ENCODE results near the gene SH3PXD2A.

- TF ChIP-seq EP300 (IDR thresholded peaks at IDR 0.05; ENCODE audit: borderline replicate concordance in 1 of 2, control insufficient read depth in 1 of 2, low read depth in 2 of 2, low read length in 2 of 2) (no peak), YY1 (IDR thresholded peaks at IDR 0.05; ENCODE audit: low read depth, low read length) (no peak), USF1 (IDR thresholded peaks at IDR 0.05; ENCODE audit: borderline replicate concordance, extremely low read length, insufficient read depth, low read depth, low read length) (no peak), EZH2 (IDR thresholded peaks at IDR 0.05; ENCODE audit: borderline replicate concordance, control insufficient read depth, low read depth, low read length) (no peak), CREB1 (IDR thresholded peaks at IDR 0.05; ENCODE audit: low read depth) (no peak), CREM (IDR thresholded peaks at IDR 0.05; ENCODE audit: low read depth) (no peak), PBX3 (IDR thresholded peaks at IDR 0.05; ENCODE audit: insufficient replicate concordance, low read depth, low read length) (no peak), SIX5 (IDR thresholded peaks at IDR 0.05; ENCODE audit: low read depth, low read length, severe bottlenecking) (no peak), TCF3 (IDR thresholded peaks at IDR 0.05; ENCODE audit: borderline replicate concordance, insufficient read depth, low read depth, low read length) (no peak)
- TF ChIP-seq, protein P1, sequence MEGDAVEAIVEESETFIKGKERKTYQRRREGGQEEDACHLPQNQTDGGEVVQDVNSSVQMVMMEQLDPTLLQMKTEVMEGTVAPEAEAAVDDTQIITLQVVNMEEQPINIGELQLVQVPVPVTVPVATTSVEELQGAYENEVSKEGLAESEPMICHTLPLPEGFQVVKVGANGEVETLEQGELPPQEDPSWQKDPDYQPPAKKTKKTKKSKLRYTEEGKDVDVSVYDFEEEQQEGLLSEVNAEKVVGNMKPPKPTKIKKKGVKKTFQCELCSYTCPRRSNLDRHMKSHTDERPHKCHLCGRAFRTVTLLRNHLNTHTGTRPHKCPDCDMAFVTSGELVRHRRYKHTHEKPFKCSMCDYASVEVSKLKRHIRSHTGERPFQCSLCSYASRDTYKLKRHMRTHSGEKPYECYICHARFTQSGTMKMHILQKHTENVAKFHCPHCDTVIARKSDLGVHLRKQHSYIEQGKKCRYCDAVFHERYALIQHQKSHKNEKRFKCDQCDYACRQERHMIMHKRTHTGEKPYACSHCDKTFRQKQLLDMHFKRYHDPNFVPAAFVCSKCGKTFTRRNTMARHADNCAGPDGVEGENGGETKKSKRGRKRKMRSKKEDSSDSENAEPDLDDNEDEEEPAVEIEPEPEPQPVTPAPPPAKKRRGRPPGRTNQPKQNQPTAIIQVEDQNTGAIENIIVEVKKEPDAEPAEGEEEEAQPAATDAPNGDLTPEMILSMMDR (IDR thresholded peaks at IDR 0.05 in 2 of 3, conservative IDR thresholded peaks at IDR 0.05 in 1 of 3; ENCODE audit: control insufficient read depth in 2 of 3, extremely low read depth in 1 of 3, insufficient read depth in 1 of 3, low read depth in 3 of 3, low read length in 3 of 3): no peak
- TF ChIP-seq, protein P2, sequence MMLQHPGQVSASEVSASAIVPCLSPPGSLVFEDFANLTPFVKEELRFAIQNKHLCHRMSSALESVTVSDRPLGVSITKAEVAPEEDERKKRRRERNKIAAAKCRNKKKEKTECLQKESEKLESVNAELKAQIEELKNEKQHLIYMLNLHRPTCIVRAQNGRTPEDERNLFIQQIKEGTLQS (IDR thresholded peaks at IDR 0.05; ENCODE audit: borderline replicate concordance, extremely low read depth, low read depth, low read length): no peak
These were observed 12.8 kb downstream of the SH3PXD2A start for GRCh38 chr10:103842605-103843004.

Measured in GM12878 (cell line).